ENCODE data around the gene RPL21.
"Not testable (repeated sequence)": the region's sequence is repeated elsewhere in the genome, so short reads cannot be mapped to it uniquely, and the experiment has no call there.

Gene RPL21

DNA sequence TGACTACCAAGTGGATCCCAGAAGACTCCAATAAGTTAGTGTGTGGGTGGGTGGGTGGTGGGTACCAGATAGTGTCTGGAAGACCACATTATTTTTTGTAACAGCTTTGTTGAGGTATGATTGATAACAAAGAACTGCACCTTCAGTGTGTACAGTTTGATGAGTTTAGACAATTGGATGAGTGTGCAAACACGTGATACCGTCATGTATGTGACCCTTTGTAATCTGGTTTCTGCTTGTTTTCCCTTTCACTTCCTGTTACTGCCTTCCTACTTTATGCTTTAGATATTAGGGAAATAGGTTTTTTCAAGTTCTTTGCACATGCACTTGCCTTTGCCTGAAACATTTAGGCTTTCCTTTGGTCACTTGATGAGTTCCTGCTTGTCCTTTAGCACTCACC, 8.5 kb downstream of the RPL21 start:
- DNase-seq = no peak

- no peak for DNase-seq
Observed at GRCh38 chr13:27261396-27261795, 10.0 kb downstream of the RPL21 start.

DNA sequence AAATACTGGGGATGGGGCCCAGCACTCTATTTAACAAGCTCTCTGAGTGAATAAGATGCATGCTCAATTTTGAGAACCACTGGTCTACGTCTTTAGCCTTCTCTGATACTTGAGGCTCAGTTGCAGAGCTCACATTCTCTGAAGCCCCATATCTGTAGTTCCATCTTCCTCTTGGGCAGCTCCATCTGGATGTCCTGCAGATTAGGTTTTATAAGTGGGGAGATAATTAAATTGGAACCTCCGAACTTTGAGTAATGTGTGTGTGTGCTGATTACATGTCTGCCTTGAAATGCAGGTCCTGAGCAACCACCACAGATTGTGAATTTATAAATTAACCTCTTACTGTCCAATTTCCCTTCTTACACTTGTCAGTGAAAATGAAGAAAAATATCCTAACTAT, 12.1 kb downstream of the RPL21 start:
- DNase-seq = no peak

DNA sequence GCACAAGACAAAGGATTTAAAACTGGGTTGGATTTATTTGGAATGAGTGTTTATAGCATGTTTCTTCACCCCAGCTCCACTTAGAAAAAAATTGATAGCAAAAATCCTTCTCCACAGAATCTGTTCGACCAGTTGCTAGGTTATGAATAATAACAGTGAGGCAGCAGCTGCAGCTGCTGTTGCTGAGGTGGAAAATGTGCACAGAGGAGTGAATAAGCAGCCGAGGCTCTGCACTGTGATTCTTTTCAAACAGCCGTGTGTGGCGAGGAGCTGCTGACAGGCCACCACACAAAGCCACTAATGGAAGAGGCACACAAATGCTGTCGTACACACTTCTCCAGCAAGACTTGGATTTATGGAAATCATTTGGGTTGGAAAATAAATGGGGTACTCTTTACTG, 12.8 kb downstream of the RPL21 start:
- DNase-seq = no peak

DNA sequence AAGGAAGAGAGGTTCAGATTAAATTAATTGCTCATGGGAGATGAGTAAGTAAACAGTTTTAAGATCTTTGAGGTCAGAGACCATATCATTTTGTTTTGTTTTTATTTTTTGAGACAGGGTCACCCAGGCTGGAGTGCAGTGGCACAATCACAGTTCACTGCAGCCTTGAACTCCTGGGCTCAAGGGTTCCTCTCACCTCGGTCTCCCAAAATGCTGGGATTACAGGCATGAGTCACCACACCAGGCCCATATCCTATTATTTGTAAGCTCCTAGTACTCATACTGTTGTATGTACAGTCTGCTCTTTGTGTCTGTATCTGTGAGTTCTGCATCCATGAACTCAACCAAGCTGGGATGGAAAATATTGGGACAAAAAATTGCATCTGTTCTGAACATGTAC, 13.3 kb downstream of the RPL21 start:
- no peak for DNase-seq

DNA sequence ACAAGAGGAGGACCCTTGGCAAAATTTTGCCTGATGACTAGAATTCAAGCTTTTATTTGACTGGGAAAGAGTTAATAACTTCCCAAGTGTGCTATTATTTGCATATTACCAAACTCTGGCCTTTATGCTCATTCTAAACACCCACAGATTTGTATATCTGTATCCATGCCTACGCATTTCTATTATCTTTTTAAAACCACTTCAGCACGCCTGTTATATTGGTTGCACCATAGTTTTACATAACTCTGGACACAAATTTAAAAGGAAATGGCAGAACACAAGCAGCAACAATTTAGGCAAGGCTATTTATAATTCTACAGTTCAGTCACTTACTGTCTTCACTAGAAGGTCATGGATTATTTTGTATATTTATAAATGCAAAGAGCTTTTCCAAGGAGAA, 15.6 kb downstream of the RPL21 start:
- no peak for DNase-seq

DNA sequence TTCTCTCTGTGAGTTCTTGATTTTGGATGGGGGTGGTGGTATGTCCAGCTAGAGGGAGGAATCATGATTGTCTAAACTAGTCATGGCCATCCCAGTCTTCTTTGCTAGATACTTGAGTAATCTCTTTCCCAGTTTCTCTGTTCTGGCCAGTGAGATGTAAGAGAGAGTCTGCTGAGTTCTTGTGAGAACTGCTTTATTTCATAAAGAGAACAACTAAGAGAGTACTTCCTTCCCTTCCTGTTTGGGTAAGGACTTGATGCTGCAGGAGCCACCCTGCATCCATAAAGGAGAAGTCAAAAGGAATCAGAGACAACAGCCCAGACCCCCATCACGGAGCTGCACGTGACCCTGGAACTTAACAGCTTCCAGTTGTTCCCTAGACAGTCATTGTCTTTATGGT, 16.2 kb downstream of the RPL21 start:
- DNase-seq = no peak

DNA sequence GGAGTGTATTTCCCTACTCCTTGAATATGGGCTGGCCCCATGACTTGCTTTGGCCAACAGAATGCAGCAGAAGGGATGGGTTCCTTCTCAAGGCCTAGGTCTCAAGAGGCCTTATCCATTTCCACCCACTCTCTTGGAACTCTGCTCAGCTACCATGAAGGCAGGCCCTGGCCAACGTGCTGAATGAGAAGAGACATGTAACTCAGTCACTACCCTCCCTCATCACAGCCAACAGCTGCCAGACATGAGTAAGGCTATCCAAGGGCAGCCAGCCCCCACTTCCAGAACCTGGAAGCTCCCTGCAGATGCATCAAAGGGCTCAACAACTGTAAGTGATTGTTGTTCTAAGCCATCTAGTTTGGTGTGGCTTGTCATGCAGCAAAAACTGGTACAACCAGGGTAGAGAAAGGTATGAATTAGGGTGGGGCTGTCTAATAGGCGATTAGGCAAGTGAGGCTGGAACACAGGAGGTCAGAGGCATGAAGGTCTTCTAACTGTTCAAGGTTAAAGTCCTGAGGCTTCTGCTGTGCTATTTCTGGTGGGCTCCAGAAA, 17.8 kb downstream of the RPL21 start:
- DNase-seq = no peak

GRCh38 chr13:27270594-27271520, 19.5 kb downstream of the RPL21 start, which contains the start of gene RASL11A:
TSS of gene RASL11A (plus strand) at chr13:27270830. CDS start at chr13:27270945, 115 bp downstream.
- peak; percentile 64 for DNase-seq

DNA sequence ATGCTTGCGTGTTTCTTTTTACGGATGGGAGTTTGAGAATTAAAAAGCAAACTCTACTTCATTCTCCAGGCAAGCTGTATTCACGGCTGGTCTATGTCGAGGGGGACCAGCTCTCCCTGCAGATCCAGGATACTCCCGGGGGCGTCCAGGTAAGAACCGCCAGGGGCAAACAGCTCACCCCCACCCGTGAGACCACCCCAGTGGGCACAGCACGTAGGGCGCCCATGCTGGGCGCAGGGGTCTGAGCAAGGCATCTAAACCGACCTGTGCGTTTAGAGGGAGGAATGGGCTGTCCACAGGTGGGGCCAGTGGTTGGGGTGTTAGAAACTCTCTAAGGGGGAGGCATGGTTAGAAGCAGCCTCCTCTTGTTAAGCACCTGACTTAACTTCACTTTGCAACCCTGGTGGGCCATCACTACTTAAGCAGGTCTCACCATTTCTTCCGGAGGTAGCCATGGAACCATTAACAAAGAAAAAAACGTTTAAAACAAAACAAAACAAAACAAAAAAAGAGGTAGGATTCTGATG, 20.3 kb downstream of the RPL21 start:
- DNase-seq = no peak

DNA sequence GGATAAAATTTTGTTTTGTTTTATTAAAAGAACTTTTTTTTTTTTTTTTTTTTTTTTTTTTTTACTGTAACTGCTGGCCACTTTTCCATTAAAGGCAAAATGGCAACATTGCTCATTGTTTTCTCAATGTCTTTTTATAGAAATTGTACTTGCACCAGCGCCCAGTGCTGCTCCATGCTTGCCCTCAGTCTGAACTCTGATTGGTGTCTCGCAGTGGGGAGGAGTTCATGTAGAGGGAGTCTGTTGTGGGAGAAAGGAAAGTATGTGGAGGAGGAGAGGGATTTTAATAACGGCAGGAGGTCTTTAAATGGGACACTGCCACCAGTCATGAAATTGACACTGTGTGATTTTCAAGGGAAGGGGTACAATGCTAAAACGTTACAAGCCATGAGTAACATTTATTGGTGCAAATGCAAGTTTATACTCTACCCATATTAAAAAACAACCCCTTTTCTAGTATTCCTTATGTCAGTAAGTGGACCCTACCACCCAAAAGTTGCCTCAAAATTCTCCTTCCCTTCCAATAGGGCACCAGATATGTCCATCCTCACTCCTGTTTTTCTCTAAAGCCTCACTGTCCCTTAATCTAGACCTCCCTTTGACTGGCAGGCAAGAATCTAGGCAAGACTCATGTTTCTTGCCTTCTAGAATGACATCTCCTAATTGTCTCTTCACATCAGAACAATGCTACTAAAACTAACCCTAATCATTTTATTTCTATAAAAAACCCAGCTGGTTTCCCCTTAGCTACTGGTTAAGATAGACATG, 22.5 kb downstream of the RPL21 start:
- DNase-seq = no peak

DNA sequence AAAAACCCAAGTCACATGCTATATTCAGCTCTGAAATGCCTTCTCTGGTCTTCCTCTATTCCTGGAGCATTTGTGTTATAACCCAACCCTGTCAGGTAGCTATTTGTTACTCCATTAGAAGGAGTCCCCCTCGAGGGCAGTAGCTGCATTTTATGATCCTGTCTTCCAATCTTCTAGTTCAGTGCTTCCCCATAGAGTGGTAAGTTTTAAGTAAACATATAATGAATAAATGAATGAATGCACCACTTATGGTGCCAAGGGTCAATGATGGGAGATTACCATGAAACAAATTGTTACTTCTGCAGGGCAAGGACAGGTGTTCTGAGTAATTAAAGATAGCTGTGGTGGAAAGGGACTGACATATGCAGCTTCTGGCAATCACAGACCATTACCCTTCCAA, 23.3 kb downstream of the RPL21 start:
- DNase-seq = no peak

DNA sequence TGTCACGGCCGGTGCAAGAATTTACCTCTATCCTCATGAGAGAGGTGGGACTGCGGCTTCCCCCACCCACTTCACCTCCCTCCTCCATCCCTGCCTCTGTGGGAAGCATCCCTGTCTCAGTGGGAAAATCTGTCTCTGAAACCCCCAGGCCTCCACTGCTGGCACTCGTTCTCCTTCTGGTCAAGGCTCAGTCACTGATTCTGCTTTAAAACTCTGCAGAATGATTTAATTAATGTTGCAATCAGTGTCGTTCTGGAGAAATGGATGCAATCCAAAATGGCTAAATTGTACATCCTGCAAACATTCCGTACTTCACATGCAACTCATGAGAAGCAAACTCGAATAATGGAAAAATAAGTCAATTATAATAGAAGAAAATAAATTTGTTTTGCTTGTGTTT, 24.8 kb downstream of the RPL21 start:
- no peak for DNase-seq

DNA sequence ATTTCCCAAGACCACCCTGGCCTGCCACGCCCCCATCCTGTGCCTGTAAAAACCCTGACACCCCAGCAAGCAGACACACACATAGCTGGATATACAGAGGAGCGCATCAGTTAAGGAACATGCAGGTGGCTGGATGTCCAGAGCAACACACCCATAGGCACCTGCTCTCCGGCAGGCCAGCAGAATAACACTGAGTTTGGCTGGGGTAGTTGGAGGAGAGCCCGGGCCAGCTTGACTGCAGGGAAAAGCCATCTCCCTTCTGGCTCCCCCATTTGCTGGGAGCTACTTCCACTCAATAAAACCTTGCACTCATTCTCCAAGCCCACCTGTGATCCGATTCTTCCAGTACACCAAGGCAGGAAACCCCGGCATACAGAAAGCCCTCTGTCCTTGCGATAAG, 28.1 kb downstream of the RPL21 start:
- no peak for DNase-seq

DNA sequence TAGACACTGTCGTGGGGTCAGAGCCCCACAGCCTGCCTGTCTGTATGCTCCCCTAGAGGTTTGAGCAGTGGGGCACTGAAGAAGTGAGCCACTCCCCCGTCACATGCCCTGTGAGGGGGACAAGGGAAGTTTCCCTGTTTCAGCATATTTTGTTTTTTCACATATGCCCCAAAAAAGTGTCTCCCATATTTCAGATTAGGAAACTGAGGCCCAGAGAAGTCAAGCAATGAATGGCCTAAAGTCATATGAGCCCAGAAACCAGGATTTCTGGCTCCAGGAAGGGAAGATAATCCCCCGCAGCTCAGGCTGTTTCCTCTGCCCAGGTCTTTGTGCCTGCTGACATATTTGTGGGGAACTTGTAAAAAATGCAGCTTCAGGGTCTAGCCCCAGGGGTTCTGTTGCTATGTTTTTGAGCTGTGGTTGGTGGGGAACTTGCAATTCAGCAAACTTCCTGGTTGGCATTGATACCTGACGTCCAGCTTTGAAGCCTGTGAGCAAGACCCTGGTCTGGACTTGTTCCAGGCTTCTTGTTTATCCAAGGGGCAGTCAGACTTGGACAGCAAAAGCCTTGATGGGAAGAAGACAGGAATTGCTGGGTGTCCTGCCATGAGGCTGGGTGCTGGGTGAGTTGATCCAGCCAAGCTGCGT, 28.8 kb downstream of the RPL21 start:
- no peak for DNase-seq

DNA sequence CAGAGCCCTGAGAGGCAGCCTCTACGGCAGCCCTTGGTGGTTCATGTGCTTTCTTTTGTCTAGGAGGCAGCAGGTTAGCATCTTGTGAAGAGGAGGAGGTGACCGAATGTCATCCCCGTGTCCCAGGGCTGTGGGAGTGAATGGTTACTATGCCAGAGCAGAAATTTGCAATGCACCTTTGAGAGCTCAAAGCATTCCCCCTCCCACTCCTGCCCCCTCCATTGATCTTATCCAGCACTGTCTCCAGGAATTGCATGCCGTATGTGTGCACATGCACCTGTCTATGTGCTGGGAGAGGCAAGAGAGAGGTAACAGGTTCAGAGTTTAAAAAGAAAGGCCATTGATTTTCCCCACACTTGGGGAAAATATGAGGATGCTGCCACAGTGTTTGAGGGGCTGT, 29.5 kb downstream of the RPL21 start:
- DNase-seq = no peak

DNA sequence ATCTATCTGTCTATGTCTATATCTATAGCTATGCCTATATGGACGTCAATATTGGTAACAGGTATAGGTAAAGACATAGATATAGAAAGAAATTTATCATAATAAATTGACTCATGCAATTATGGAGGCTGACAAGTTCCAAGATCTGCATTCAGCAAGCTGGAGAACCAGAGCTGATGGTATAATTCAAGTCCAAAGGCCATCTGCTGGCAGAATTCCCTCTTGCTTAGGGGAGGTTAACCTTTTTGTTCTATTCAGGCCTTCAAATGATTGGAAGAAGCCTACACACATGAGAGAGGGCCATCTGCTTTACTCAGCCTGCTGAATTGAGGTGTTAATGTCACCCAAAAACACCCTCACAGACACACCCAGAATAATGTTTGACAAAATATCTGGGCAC, 30.1 kb downstream of the RPL21 start:
- no peak for DNase-seq

DNA sequence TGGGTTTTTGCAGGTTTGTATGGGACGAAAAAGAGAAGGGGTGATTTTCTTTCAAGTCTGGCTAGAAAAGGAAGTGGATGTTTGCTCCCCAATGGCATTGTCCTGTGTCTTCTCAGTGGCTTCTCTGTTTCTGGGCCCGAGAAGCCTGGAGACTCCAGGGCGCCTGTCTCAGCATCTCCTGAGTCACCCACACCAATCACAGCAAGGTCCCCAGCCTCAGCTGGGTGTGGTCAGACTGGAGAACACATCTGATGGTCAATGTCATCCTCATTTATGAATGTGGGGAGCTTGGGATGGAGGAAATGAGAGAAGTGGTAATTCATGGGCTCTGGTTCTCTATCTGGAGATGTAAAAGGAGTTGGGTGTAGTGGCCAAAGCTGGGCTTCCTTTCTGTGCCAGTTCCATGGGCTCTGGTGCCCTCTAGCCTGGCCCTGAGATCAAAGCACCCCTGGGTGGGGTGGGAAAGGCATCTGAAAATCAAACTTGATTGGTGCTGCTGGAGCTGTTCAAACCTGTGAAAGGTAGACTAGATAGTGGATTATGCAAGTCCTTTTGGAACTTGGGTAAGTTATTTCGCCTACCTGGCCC, 32.6 kb downstream of the RPL21 start:
- DNase-seq = no peak

DNA sequence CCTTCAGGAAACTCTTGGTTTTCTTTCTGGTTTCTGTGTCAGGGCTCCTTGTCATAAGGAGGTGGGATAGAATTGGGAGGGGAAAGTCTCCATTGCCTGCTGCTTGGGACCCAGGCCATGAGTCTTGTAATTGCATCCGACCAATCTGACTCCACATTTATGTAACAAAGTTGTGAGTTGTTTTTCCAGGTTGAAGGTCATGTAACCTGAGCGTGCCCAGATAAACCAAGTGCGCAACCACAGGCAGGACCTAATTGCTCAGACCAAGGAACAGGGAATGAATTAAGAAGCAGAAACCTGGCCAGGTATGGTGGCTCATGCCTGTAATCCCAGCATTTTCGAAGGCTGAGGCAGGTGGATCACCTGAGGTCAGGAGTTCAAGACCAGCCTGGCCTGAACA, 37.0 kb downstream of the RPL21 start:
- no peak for DNase-seq

GRCh38 chr13:27289011-27289665, 37.8 kb downstream of the RPL21 start:
- no peak for DNase-seq

DNA sequence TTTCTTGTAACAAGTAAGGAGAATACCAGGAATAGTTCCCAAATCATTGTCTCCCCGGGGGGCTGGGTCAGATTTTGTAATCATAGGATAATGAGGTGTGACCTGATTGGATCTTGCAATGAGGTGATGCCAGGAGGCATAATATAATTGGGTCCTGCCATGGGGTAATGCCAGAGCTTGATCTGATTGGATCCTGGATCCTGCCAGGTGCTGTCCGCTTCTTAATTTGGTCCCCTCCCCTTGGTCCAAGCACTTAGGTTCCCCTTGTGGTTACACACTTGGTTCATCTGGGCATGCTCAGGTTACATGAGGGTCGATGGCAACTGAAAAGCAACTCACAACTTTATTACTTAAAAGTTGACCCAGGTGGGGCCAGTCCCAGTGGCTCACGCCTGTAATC, 39.4 kb downstream of the RPL21 start:
- no peak for DNase-seq

DNA sequence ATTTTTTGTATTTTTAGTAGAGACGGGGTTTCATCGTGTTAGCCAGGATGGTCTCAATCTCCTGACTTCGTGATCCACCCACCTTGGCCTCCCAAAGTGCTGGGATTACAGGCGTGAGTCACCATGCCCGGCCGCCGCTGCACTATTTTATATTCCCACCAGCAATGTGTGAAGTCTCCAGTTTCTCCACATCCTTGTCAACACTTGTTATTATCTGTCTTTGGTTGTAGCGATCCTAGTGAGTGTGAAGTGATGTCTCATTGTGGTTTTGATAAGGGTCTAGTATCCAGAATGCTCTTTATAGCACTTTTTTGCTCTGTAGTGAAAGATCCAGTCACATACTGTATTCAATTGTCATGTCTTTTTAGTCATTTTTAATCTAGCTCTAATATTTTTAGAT, 40.6 kb downstream of the RPL21 start:
- DNase-seq = not testable (repeated sequence)

All from T-helper 9 cell (primary cell).